HG02571 (cell line): ENCODE measurements around the gene BAMBI.

Source experiments
- ATAC-seq: cut with Tn5 transposase; IDR thresholded peaks from one replicate; pipeline ENCODE4 v1.9.1; 2021; ENCODE audit warnings: mild to moderate bottlenecking, moderate library complexity; ENCODE audit not compliant: unreplicated experiment

BAMBI gene

GRCh38 chr10:28674782-28675181, 2.5 kb upstream of the BAMBI start:
- no peak for ATAC-seq

- no peak for ATAC-seq
Measured at GRCh38 chr10:28676326-28676967, 874 bp upstream of the BAMBI start.

- peak; percentile 15 for ATAC-seq
Measured at GRCh38 chr10:28677888-28678686, 766 bp downstream of the BAMBI start.

- no peak for ATAC-seq
Measured at GRCh38 chr10:28678687-28679457, 1.6 kb downstream of the BAMBI start.

GRCh38 chr10:28679581-28680357, 2.4 kb downstream of the BAMBI start:
- ATAC-seq: no peak

GRCh38 chr10:28680358-28680752, 3.0 kb downstream of the BAMBI start:
- ATAC-seq: no peak

GRCh38 chr10:28681291-28681763, 4.0 kb downstream of the BAMBI start:
- no peak for ATAC-seq

- ATAC-seq: no peak
Measured at GRCh38 chr10:28681928-28682750, 4.8 kb downstream of the BAMBI start.

- ATAC-seq: no peak
Measured at GRCh38 chr10:28684157-28684985, 7.0 kb downstream of the BAMBI start.

GRCh38 chr10:28684986-28685580, 7.8 kb downstream of the BAMBI start:
- ATAC-seq: no peak

- no peak for ATAC-seq
Measured at GRCh38 chr10:28685717-28686116, 8.4 kb downstream of the BAMBI start.

- ATAC-seq: no peak
Measured at GRCh38 chr10:28686835-28687682, 9.7 kb downstream of the BAMBI start.

- no peak for ATAC-seq
Measured at GRCh38 chr10:28687683-28688001, 10.3 kb downstream of the BAMBI start.

GRCh38 chr10:28690545-28690944, 13.2 kb downstream of the BAMBI start:
- no peak for ATAC-seq

- ATAC-seq: no peak
Measured at GRCh38 chr10:28691187-28691694, 13.9 kb downstream of the BAMBI start.

GRCh38 chr10:28692050-28692449, 14.7 kb downstream of the BAMBI start:
- no peak for ATAC-seq

- ATAC-seq: no peak
Measured at GRCh38 chr10:28694530-28694929, 17.2 kb downstream of the BAMBI start.

GRCh38 chr10:28698075-28698474, 20.8 kb downstream of the BAMBI start:
- ATAC-seq: no peak
